ENCODE results near the gene TRIM44.
A peak's percentile ranks its signal among the peaks of the same experiment; 100 is the strongest.

TRIM44 gene

GRCh38 chr11:35662649-35663407 is at the start of gene TRIM44:
TSS of gene TRIM44 (plus strand) at chr11:35662775. CDS start at chr11:35663112, 337 bp downstream.
- TF ChIP-seq CTCF (IDR thresholded peaks at IDR 0.05; ENCODE audit: control extremely low read depth, extremely low read depth, low read depth, missing control alignments) = no peak
- CTCF ChIA-PET = interaction anchor here (2.2 kb wide), 1 partner anchor 12 kb away, joined by 5 read pairs; no protein-coding TSS in a partner anchor
- peak; percentile 89 for DNase-seq (ENCODE audit: extremely low spot score)
- POLR2A ChIA-PET = no interaction called here

GRCh38 chr11:35614939-35615569 is 47.5 kb upstream of the TRIM44 start:
- CTCF ChIA-PET = interaction anchor here (0.7 to 3.3 kb wide), 18 partner anchors 9 to 864 kb away, joined by 3 to 28 read pairs (median 4); no protein-coding TSS in a partner anchor
- TF ChIP-seq CTCF (IDR thresholded peaks at IDR 0.05; ENCODE audit: control extremely low read depth, extremely low read depth, low read depth, missing control alignments) = no peak
- POLR2A ChIA-PET = interaction anchor here (0.7 kb wide), 1 partner anchor 893 kb away, joined by 3 read pairs; no protein-coding TSS in a partner anchor
- DNase-seq (ENCODE audit: extremely low spot score) = no peak

- DNase-seq (ENCODE audit: extremely low spot score) = peak; percentile 49
- peak; percentile 64 for TF ChIP-seq CTCF (IDR thresholded peaks at IDR 0.05; ENCODE audit: control extremely low read depth, extremely low read depth, low read depth, missing control alignments)
- POLR2A ChIA-PET = interaction anchor here (0.7 kb wide), 1 partner anchor 892 kb away, joined by 3 read pairs; no protein-coding TSS in a partner anchor
- CTCF ChIA-PET = interaction anchor here (0.7 to 3.3 kb wide), 19 partner anchors 10 to 863 kb away, joined by 3 to 28 read pairs (median 4); no protein-coding TSS in a partner anchor
Measured at GRCh38 chr11:35615921-35616900, 46.4 kb upstream of the TRIM44 start.

- TF ChIP-seq CTCF (IDR thresholded peaks at IDR 0.05; ENCODE audit: control extremely low read depth, extremely low read depth, low read depth, missing control alignments) = no peak
- no peak for DNase-seq (ENCODE audit: extremely low spot score)
- ChIA-PET POLR2A (no interaction called here), CTCF (interaction anchor here (0.9 to 3.9 kb wide), 3 partner anchors 205 to 650 kb away, joined by 3 to 18 read pairs (median 4); no protein-coding TSS in a partner anchor)
Measured at GRCh38 chr11:35617316-35617686, 45.3 kb upstream of the TRIM44 start.

GRCh38 chr11:35617687-35618496 is 44.7 kb upstream of the TRIM44 start, which contains the start of gene FJX1:
TSS of gene FJX1 (plus strand) at chr11:35618460. CDS start at chr11:35618637, 177 bp downstream.
- no peak for TF ChIP-seq CTCF (IDR thresholded peaks at IDR 0.05; ENCODE audit: control extremely low read depth, extremely low read depth, low read depth, missing control alignments)
- CTCF ChIA-PET = interaction anchor here (0.9 to 3.9 kb wide), 3 partner anchors 204 to 649 kb away, joined by 3 to 18 read pairs (median 4); no protein-coding TSS in a partner anchor
- POLR2A ChIA-PET = no interaction called here
- DNase-seq (ENCODE audit: extremely low spot score) = peak; percentile 76

All from GM10248 (cell line).